AG04450 (cell line): ENCODE results near the gene TRIM54. TPM values are rescaled to one million over a fixed set of nuclear protein-coding genes. Genes with fewer than 3 reads are reported as not detected.

Source experiments
- CTCF ChIA-PET: fragments of 300-600, 350-600 bp; formaldehyde crosslinking; extraction: SDS; loops from one replicate; lab custom pipeline; 2022; ENCODE audit warnings: antibody characterized with exemption, inconsistent platforms; lab: Charles Lee
- POLR2A ChIA-PET: fragments of 350-600 bp; formaldehyde crosslinking; extraction: SDS; loops from one replicate; lab custom pipeline; 2021; ENCODE audit warnings: antibody characterized with exemption, inconsistent platforms; lab: Yijun Ruan, JAX
- DNase-seq: peaks from one replicate; pipeline ENCODE4 v3.0.0-alpha.2; 2011; ENCODE audit warnings: low read depth, low spot score
- H3K27ac ChIP-seq: one replicate; pipeline ENCODE4 v1.5.1; 2012; ENCODE audit warnings: low read depth, low read length, control low read depth
- H3K27me3 ChIP-seq: one replicate; pipeline ENCODE4 v1.6.0; 2012; ENCODE audit warnings: low read length; ENCODE audit not compliant: control insufficient read depth, insufficient read depth
- H3K4me3 ChIP-seq: 2 replicates; pipeline ENCODE4 v1.5.1; 2011; ENCODE audit warnings: mild to moderate bottlenecking, low read depth, low read length, control low read depth
- H3K9me3 ChIP-seq: 2 replicates; pipeline ENCODE4 v1.5.1; 2012; ENCODE audit warnings: low read length; ENCODE audit not compliant: control insufficient read depth, insufficient read depth
- polyA plus RNA-seq: library from polyadenylated mRNA; depleted of rRNA; stranded (reverse); fragments of >200 nt; gene quantifications from 2 replicates; pipeline ENCODE4 v1.2.3, GENCODE V29; 2011
- TF ChIP-seq, protein P1 (sequence below): IDR thresholded peaks from 2 replicates; pipeline ENCODE4 v1.5.1; 2011; ENCODE audit warnings: low read depth, low read length, control low read depth, inconsistent platforms

Gene TRIM54
- polyA plus RNA-seq, 1 experiment: 0.05 TPM

DNA sequence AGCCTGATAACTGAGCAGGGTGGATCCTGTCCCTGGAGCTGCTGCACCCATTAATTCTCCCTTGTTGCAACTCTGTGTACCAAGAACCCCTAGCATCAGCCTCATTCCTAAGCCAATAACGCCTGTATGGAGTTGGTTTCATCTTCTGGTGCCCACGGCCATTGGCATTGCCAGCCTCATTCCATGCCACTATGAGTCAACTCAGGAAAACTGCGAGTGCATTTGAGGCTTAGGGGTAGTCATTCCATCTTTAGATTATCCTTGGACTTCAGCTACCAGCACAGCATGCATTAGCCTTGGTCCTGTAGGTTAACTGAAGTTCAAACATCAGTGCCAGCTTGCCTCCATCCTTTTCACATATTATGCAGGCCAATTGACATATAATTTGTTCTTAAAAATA, 1.4 kb upstream of the TRIM54 start:
- CTCF ChIA-PET: interaction anchor here (0.8 to 6.5 kb wide), 10 partner anchors 10 to 182 kb away, joined by 3 to 87 read pairs (median 42); no protein-coding TSS in a partner anchor
- H3K4me3 ChIP-seq: no peak overlapping the region
- H3K27me3 ChIP-seq: peaks cover 12% of the 10 kb centered on the region
- peak overlapping the region; percentile 31 for H3K27ac ChIP-seq
- TF ChIP-seq, protein P1, sequence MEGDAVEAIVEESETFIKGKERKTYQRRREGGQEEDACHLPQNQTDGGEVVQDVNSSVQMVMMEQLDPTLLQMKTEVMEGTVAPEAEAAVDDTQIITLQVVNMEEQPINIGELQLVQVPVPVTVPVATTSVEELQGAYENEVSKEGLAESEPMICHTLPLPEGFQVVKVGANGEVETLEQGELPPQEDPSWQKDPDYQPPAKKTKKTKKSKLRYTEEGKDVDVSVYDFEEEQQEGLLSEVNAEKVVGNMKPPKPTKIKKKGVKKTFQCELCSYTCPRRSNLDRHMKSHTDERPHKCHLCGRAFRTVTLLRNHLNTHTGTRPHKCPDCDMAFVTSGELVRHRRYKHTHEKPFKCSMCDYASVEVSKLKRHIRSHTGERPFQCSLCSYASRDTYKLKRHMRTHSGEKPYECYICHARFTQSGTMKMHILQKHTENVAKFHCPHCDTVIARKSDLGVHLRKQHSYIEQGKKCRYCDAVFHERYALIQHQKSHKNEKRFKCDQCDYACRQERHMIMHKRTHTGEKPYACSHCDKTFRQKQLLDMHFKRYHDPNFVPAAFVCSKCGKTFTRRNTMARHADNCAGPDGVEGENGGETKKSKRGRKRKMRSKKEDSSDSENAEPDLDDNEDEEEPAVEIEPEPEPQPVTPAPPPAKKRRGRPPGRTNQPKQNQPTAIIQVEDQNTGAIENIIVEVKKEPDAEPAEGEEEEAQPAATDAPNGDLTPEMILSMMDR: no peak
- no peak for DNase-seq
- POLR2A ChIA-PET: no interaction called here
- no peaks in the 10 kb centered on the region for H3K9me3 ChIP-seq

DNA sequence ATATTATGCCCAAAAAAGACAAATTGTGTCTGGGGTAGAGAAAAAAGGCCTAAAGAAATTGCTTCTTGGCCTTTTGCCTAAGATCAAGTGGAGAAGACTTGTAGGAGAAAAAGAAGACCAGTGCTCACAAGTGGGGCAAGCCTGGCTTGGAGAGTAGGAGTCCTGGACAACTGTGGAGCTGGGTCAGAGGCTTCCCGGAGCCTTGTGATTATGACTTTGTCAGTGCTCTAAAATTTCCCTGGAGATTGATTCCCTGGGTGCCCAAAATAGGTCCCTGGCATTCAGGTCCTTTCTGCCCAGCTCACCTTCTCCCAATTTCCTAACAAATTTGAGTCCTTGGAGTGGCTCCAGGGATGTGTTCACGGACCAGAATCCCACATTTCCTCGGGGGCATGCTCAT, 787 bp upstream of the TRIM54 start:
- ChIA-PET POLR2A (interaction anchor here (0.7 kb wide), 1 partner anchor 101 kb away, joined by 3 read pairs; no protein-coding TSS in a partner anchor), CTCF (interaction anchor here (1.0 to 6.5 kb wide), 8 partner anchors 11 to 183 kb away, joined by 3 to 87 read pairs (median 43); no protein-coding TSS in a partner anchor)
- Histone ChIP-seq H3K27ac (no peak overlapping the region), H3K4me3 (no peak overlapping the region), H3K9me3 (no peaks in the 10 kb centered on the region), H3K27me3 (peaks cover 7% of the 10 kb centered on the region)
- TF ChIP-seq, protein P1: no peak
- no peak for DNase-seq

DNA sequence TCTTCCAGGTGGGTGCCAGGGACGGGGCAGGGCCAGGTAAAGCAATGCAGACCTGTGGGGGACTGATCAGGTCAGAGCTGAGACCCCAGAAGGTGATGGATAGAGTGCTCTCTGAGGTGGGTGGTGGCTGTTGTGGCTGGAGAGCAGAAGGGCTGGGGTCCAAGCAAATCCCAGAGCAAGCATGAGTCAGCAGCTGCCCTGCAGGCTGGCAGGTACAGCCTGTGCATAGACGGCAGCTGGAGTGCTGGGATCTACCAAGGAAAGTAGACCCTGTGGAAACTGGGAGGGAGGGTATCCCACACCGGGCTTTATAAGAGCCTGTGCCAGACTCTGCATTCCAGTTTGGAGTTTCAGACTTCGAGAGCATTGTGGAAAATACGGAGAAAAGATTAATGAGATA, 663 bp downstream of the TRIM54 start:
- Histone ChIP-seq H3K27ac (no peak overlapping the region), H3K27me3 (no peaks in the 10 kb centered on the region), H3K9me3 (no peaks in the 10 kb centered on the region), H3K4me3 (no peak overlapping the region)
- TF ChIP-seq, protein P1: no peak
- ChIA-PET CTCF (interaction anchor here (1.3 to 6.5 kb wide), 6 partner anchors 9 to 196 kb away, joined by 4 to 87 read pairs (median 30); partner anchors contain the start of gene KHK), POLR2A (no interaction called here)
- no peak for DNase-seq

DNA sequence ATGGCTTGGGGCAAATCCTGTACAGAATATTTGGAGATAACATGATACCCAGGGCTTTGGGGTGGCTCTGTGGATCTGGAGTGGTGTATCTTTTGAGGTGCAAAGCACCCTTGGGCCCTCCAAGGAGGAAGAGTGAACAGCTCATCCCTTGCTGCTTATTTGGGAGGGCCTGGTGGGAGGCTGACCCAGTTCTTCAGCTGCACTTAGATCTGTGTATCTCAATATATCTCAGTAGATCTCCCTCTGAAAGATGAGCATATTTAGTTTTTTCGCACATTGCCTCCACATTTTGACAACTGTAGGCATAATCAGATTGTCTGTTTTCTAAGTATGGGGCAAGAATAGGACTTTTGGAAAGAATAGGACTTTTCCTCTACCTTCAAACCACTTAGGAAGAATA, 2.8 kb downstream of the TRIM54 start:
- ChIA-PET POLR2A (interaction anchor here (0.5 kb wide), 1 partner anchor 8 kb away, joined by 4 read pairs; no protein-coding TSS in a partner anchor), CTCF (no interaction called here)
- DNase-seq: no peak
- H3K27ac ChIP-seq: no peak overlapping the region
- H3K4me3 ChIP-seq: no peak overlapping the region
- TF ChIP-seq, protein P1: no peak
- no peaks in the 10 kb centered on the region for H3K9me3 ChIP-seq
- H3K27me3 ChIP-seq: no peaks in the 10 kb centered on the region

DNA sequence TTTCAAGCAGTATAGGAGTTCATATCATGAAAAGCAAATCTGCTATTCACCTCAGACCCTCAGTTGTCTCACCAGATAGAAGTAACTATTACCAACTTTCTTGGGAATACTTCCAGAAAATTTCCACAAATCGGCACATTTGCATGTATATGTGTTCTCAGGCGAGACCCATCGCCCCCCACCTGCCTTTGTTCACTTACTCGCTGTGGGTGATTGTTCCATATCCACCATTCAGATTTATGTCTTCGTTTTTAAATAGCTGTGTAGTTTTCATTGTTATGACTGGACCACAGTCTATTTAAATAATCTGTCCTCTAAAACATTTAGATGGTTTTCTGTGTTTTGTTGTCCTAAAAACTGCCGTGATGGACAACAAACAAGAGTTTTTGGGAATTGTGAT, 3.3 kb downstream of the TRIM54 start:
- no peak for DNase-seq
- H3K27me3 ChIP-seq: no peaks in the 10 kb centered on the region
- H3K27ac ChIP-seq: no peak overlapping the region
- H3K9me3 ChIP-seq: no peaks in the 10 kb centered on the region
- POLR2A ChIA-PET: interaction anchor here (0.5 kb wide), 1 partner anchor 8 kb away, joined by 4 read pairs; no protein-coding TSS in a partner anchor
- no peak overlapping the region for H3K4me3 ChIP-seq
- CTCF ChIA-PET: no interaction called here
- TF ChIP-seq, protein P1: no peak
